ENCODE measurements around the gene TMSB4X. TPM values are rescaled to one million over a fixed set of nuclear protein-coding genes. Genes with fewer than 3 reads are reported as not detected.
"Not testable (repeated sequence)": the region's sequence is repeated elsewhere in the genome, so short reads cannot be mapped to it uniquely, and the experiment has no call there.

Gene TMSB4X
- total RNA-seq, 1 donor from 2014 or later, result 4,388 TPM

GRCh38 chrX:13014111-13015096 lies 39.5 kb downstream of the TMSB4X start:
- Histone ChIP-seq H4K20me1 (ENCODE audit: insufficient read depth, low read length) (no peaks in the 10 kb centered on the region), H3K27ac (ENCODE audit: low read depth, low read length) (no peak overlapping the region), H3K4me2 (ENCODE audit: low read length) (peak overlapping the region; percentile 16), H3K27me3 (ENCODE audit: insufficient read depth, low read length) (no peaks in the 10 kb centered on the region), H3K36me3 (ENCODE audit: insufficient read depth, low read length) (no peaks in the 10 kb centered on the region), H3K9me3 (ENCODE audit: insufficient read depth, low read depth, low read length) (no peaks in the 10 kb centered on the region), H2AFZ (ENCODE audit: low read depth, low read length) (no peak overlapping the region), H3K4me3 (ENCODE audit: insufficient read depth, low read depth, low read length) (no peak overlapping the region), H3K79me2 (ENCODE audit: insufficient read depth, low read length) (no peaks in the 10 kb centered on the region), H3K4me1 (ENCODE audit: insufficient read depth, low read length) (no peaks in the 10 kb centered on the region), H3K9ac (ENCODE audit: low read length) (no peak overlapping the region)
- TF ChIP-seq CTCF (IDR thresholded peaks at IDR 0.05; ENCODE audit: insufficient read depth, low read depth, low read length), result no peak
- no peak for TF ChIP-seq EZH2 (IDR thresholded peaks at IDR 0.05; ENCODE audit: insufficient read depth, low read length)
- Mint-ChIP-seq H3K27me3 (ENCODE audit: low read depth, unreplicated experiment) (no peaks in the 10 kb centered on the region), H3K36me3 (ENCODE audit: low read depth, unreplicated experiment) (no peaks in the 10 kb centered on the region), H3K4me1 (ENCODE audit: low read depth, unreplicated experiment) (peaks cover 8% of the 10 kb centered on the region), H3K27ac (ENCODE audit: unreplicated experiment) (no peak overlapping the region), H3K9me3 (ENCODE audit: unreplicated experiment) (no peaks in the 10 kb centered on the region), H3K4me3 (ENCODE audit: unreplicated experiment) (no peak overlapping the region)
- FAIRE-seq (peak; percentile 97), DNase-seq (ENCODE audit: low read depth) (no peak)

- Mint-ChIP-seq H3K36me3 (ENCODE audit: low read depth, unreplicated experiment) (no peaks in the 10 kb centered on the region), H3K27me3 (ENCODE audit: low read depth, unreplicated experiment) (no peaks in the 10 kb centered on the region), H3K4me1 (ENCODE audit: low read depth, unreplicated experiment) (peaks cover 8% of the 10 kb centered on the region), H3K27ac (ENCODE audit: unreplicated experiment) (no peak overlapping the region), H3K9me3 (ENCODE audit: unreplicated experiment) (no peaks in the 10 kb centered on the region), H3K4me3 (ENCODE audit: unreplicated experiment) (no peak overlapping the region)
- Histone ChIP-seq H3K9me3 (ENCODE audit: insufficient read depth, low read depth, low read length) (no peaks in the 10 kb centered on the region), H3K36me3 (ENCODE audit: insufficient read depth, low read length) (no peaks in the 10 kb centered on the region), H2AFZ (ENCODE audit: low read depth, low read length) (no peak overlapping the region), H3K27me3 (ENCODE audit: insufficient read depth, low read length) (no peaks in the 10 kb centered on the region), H4K20me1 (ENCODE audit: insufficient read depth, low read length) (no peaks in the 10 kb centered on the region), H3K79me2 (ENCODE audit: insufficient read depth, low read length) (no peaks in the 10 kb centered on the region), H3K9ac (ENCODE audit: low read length) (no peak overlapping the region), H3K4me2 (ENCODE audit: low read length) (no peak overlapping the region), H3K4me1 (ENCODE audit: insufficient read depth, low read length) (no peaks in the 10 kb centered on the region), H3K27ac (ENCODE audit: low read depth, low read length) (no peak overlapping the region), H3K4me3 (ENCODE audit: insufficient read depth, low read depth, low read length) (no peak overlapping the region)
- TF ChIP-seq CTCF (IDR thresholded peaks at IDR 0.05; ENCODE audit: insufficient read depth, low read depth, low read length), result no peak
- no peak for TF ChIP-seq EZH2 (IDR thresholded peaks at IDR 0.05; ENCODE audit: insufficient read depth, low read length)
- FAIRE-seq (peak; percentile 99), DNase-seq (ENCODE audit: low read depth) (no peak)
Observed at GRCh38 chrX:13015536-13016236, 40.8 kb downstream of the TMSB4X start.

- not testable (repeated sequence) for H3K4me1 Mint-ChIP-seq (ENCODE audit: low read depth, unreplicated experiment); H3K27ac ChIP-seq (ENCODE audit: low read depth, low read length); H3K36me3 ChIP-seq (ENCODE audit: insufficient read depth, low read length); H3K9me3 ChIP-seq (ENCODE audit: insufficient read depth, low read depth, low read length); H3K4me3 ChIP-seq (ENCODE audit: insufficient read depth, low read depth, low read length); H3K9me3 Mint-ChIP-seq (ENCODE audit: unreplicated experiment); H3K4me2 ChIP-seq (ENCODE audit: low read length); H2AFZ ChIP-seq (ENCODE audit: low read depth, low read length); FAIRE-seq; DNase-seq (ENCODE audit: low read depth); H3K4me1 ChIP-seq (ENCODE audit: insufficient read depth, low read length); H4K20me1 ChIP-seq (ENCODE audit: insufficient read depth, low read length); H3K27me3 ChIP-seq (ENCODE audit: insufficient read depth, low read length); H3K9ac ChIP-seq (ENCODE audit: low read length); H3K27ac Mint-ChIP-seq (ENCODE audit: unreplicated experiment); H3K27me3 Mint-ChIP-seq (ENCODE audit: low read depth, unreplicated experiment); H3K4me3 Mint-ChIP-seq (ENCODE audit: unreplicated experiment); H3K79me2 ChIP-seq (ENCODE audit: insufficient read depth, low read length); H3K36me3 Mint-ChIP-seq (ENCODE audit: low read depth, unreplicated experiment)
Observed at GRCh38 chrX:13016731-13017130, 41.8 kb downstream of the TMSB4X start.

All from astrocyte (in vitro differentiated cells and primary cell).